Endometrial microvascular endothelial cells (primary cell): ENCODE measurements around the gene NDUFA9. TPM values are rescaled to one million over a fixed set of nuclear protein-coding genes. Genes with fewer than 3 reads are reported as not detected.

ENCODE experiments used
- in situ Hi-C: cut with HindIII; loops from 2 replicates; pipeline ENCODE4 v1.10.0; 2017; ENCODE audit warnings: low sequenced_read_pairs, low pct_unique_long_range_greater_than_20kb; ENCODE audit errors: inconsistent ontology term
- total RNA-seq: library from RNA; depleted of rRNA; stranded (reverse); fragments of >200 nt; gene quantifications from one replicate; pipeline ENCODE4 v1.2.3, GENCODE V29; 2015; ENCODE audit errors: inconsistent ontology term

The NDUFA9 gene
- total RNA-seq, 1 donor from 2014 or later: 74.1 TPM

DNA sequence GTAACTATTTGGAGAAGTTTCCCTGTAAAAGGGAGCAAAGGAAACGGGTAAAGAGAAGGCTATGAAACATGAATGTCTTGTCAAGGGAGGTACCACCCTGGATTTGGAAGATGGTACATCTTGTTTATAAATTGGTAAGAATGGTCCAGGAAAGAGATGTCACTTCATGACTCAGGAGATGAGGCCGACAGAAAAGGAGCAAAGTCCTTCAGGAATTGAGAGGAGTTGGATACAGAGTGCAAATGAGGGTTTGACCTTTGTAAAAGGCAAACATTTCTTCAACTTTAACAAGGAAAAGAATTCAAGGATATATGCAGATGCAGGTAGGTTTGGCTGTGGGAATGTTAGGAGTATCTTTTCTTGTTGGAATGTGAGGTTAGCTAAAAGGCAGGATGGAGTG is 30.8 kb downstream of the NDUFA9 start:
- in situ Hi-C loops: no loop called here

DNA sequence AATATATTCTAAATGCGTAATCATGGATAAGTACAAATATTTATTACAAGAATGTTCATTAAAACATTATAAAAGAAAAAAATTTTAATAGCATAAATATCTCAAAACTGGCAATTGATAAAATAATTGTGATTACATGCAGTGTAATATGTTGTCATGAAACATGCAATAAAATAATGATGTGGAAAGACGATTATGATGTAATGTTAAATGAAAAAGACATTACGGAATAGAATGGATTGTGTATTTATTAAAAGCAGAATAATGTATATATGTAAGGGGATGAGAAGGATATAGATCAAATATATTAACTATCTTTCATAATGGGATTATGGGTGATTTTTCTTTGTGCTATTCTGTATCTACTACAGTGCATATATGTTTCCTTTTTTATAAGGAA is 32.8 kb downstream of the NDUFA9 start:
- in situ Hi-C loops: no loop called here

- in situ Hi-C loops: no loop called here
These were observed 36.4 kb downstream of the NDUFA9 start for GRCh38 chr12:4685317-4685716.

DNA sequence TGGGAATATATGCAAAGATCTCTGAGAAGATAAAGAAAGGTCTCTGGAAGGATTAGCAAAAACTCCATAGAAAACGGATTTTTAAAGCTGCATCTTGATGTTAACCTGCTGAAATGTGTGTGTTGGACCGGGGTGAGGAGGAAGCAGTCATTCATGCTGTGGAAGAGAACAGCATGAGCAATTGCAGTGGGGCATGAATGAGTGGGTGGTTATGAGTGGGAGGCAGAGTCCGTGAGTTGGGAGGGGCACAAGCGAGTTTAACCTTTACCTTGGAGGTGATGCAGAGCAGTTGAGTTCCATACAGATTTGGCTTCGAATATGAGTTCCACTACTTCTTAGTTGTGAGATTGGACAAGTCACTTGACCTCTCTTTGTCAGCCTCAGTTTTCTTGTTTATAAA is 41.8 kb downstream of the NDUFA9 start:
- in situ Hi-C loops: no loop called here

Other genes starting within 250 kb of the NDUFA9 start
- gene FGF6, start 203.3 kb upstream of the NDUFA9 start, total RNA-seq: not detected
- 15.9 TPM for gene RAD51AP1, start 110.2 kb upstream of the NDUFA9 start, total RNA-seq
- gene DYRK4, start 86.9 kb upstream of the NDUFA9 start, total RNA-seq: 25.2 TPM
- 0.09 TPM for gene AKAP3, start 63 bp upstream of the NDUFA9 start, total RNA-seq
- gene GALNT8, start 71.3 kb downstream of the NDUFA9 start, total RNA-seq: not detected